ENCODE data around the gene RPGRIP1L.

The RPGRIP1L gene

DNA sequence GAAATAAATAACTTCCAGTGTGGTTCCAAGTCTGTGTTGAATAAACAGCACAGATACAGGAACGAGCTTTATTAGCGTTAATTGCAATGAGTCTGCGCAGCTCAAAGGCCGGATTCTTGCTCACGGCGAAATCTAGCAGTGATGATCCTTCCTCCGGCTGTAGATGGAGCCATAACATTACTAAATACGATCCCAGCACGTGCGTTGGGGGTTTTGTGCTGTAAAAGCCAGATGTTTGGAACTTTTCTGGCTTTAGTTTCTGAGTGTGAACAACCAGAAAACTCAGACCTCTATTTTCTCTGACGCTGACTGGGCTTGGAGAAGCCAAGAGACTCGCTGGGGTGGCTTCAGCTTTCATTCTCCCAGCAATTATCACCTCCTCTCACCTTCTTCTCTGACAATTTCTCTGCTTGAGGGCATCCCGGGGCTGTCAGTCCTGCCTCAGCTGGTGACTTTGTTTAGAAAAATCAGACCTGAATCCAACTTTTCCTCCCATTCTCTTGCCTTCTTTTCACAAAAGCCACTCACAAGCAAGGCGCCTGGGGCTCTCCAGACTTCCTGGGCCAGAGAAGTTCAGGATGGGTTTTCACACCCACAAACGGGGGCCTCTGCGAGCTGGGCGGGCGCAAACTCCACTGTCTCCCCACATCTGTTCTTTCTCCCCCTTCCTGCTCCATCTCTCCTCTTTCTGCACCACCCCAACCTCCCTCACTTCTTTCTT is 153.5 kb downstream of the RPGRIP1L start:
- no peak for TF ChIP-seq EZH2phosphoT487 (IDR thresholded peaks at IDR 0.05; ENCODE audit: borderline replicate concordance, low read length)
- TF ChIP-seq, protein P1, sequence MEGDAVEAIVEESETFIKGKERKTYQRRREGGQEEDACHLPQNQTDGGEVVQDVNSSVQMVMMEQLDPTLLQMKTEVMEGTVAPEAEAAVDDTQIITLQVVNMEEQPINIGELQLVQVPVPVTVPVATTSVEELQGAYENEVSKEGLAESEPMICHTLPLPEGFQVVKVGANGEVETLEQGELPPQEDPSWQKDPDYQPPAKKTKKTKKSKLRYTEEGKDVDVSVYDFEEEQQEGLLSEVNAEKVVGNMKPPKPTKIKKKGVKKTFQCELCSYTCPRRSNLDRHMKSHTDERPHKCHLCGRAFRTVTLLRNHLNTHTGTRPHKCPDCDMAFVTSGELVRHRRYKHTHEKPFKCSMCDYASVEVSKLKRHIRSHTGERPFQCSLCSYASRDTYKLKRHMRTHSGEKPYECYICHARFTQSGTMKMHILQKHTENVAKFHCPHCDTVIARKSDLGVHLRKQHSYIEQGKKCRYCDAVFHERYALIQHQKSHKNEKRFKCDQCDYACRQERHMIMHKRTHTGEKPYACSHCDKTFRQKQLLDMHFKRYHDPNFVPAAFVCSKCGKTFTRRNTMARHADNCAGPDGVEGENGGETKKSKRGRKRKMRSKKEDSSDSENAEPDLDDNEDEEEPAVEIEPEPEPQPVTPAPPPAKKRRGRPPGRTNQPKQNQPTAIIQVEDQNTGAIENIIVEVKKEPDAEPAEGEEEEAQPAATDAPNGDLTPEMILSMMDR (IDR thresholded peaks at IDR 0.05; ENCODE audit: low read depth, low read length, poor library complexity, severe bottlenecking) = peak; percentile 71
- no peaks in the 10 kb centered on the region for H3K36me3 ChIP-seq (ENCODE audit: control insufficient read depth, low read length)
- H3F3A ChIP-seq (ENCODE audit: control insufficient read depth, insufficient read depth) = no peaks in the 10 kb centered on the region
- no peak overlapping the region for H3K4me3 ChIP-seq (ENCODE audit: low read length)
- H3K27me3 ChIP-seq (ENCODE audit: control insufficient read depth, low read length) = peaks cover 36% of the 10 kb centered on the region
- no peaks in the 10 kb centered on the region for H3K9me2 ChIP-seq (replicated peaks; ENCODE audit: control insufficient read depth, low read length)
- H4K20me1 ChIP-seq (ENCODE audit: control insufficient read depth, insufficient read depth, low read depth, low read length) = no peaks in the 10 kb centered on the region
- H3K9me3 ChIP-seq (ENCODE audit: control insufficient read depth, insufficient read depth, low read length) = no peaks in the 10 kb centered on the region
- no peak overlapping the region for H3K27ac ChIP-seq (ENCODE audit: low read depth, low read length)
- peaks cover 6% of the 10 kb centered on the region; the same call in 1 of the 2 replicates for H3K4me1 ChIP-seq (ENCODE audit: control insufficient read depth, low read length)
- no peaks in the 10 kb centered on the region for H3K79me2 ChIP-seq (ENCODE audit: control insufficient read depth, low read length)
- H3K4me2 ChIP-seq (ENCODE audit: low read length) = no peak overlapping the region; the same call in 1 of the 2 replicates
